Measurements from ENCODE around the gene FOXA2. TPM values are rescaled to one million over a fixed set of nuclear protein-coding genes. Genes with fewer than 3 reads are reported as not detected.

The FOXA2 gene
- total RNA-seq, 2 experiments from 2014 or later: not detected

DNA sequence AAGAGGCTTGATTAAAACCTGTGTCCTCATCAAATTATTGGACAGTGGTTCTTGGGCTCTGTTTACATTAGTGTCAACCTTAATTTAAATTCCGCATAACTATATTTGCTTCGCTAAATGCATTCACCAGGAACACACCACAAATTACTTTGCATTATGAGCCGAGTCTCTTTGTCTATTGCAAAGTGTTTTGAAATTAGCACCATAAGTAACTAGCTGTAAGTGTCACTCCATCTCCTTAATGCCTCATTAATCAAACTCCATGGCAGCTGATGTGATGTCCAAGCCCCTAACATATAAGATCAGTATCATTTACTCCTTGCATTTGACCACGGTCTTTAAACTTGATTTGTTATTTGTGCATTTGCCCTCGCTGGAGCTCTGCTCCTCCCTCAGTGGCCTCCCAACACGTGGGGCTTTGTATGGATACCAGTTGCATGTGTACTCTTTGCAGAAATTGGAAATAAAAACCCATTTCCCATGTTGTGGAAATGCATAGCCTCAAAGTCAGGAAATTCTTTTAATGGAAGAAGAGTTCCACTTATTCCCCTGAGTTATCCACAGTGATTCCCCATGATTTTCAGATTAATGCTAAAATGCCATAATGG is 24.6 kb downstream of the FOXA2 start:
- POLR2A ChIA-PET: no interaction called here
- ATAC-seq: no peak
- TF ChIP-seq, protein P1, sequence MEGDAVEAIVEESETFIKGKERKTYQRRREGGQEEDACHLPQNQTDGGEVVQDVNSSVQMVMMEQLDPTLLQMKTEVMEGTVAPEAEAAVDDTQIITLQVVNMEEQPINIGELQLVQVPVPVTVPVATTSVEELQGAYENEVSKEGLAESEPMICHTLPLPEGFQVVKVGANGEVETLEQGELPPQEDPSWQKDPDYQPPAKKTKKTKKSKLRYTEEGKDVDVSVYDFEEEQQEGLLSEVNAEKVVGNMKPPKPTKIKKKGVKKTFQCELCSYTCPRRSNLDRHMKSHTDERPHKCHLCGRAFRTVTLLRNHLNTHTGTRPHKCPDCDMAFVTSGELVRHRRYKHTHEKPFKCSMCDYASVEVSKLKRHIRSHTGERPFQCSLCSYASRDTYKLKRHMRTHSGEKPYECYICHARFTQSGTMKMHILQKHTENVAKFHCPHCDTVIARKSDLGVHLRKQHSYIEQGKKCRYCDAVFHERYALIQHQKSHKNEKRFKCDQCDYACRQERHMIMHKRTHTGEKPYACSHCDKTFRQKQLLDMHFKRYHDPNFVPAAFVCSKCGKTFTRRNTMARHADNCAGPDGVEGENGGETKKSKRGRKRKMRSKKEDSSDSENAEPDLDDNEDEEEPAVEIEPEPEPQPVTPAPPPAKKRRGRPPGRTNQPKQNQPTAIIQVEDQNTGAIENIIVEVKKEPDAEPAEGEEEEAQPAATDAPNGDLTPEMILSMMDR (IDR thresholded peaks at IDR 0.05): no peak
- Mint-ChIP-seq H3K4me3 (no peak overlapping the region), H3K27me3 (peaks cover 57% of the 10 kb centered on the region), H3K36me3 (ENCODE audit: low read depth) (no peaks in the 10 kb centered on the region), H3K9me3 (no peaks in the 10 kb centered on the region), H3K4me1 (ENCODE audit: low read depth) (no peaks in the 10 kb centered on the region), H3K27ac (no peak overlapping the region)
- DNase-seq: no peak
- CTCF ChIA-PET: interaction anchor here (1.5 kb wide), 1 partner anchor 27 kb away, joined by 5 read pairs; no protein-coding TSS in a partner anchor
- intact Hi-C loops (cut with micrococcal nuclease): no loop called here

DNA sequence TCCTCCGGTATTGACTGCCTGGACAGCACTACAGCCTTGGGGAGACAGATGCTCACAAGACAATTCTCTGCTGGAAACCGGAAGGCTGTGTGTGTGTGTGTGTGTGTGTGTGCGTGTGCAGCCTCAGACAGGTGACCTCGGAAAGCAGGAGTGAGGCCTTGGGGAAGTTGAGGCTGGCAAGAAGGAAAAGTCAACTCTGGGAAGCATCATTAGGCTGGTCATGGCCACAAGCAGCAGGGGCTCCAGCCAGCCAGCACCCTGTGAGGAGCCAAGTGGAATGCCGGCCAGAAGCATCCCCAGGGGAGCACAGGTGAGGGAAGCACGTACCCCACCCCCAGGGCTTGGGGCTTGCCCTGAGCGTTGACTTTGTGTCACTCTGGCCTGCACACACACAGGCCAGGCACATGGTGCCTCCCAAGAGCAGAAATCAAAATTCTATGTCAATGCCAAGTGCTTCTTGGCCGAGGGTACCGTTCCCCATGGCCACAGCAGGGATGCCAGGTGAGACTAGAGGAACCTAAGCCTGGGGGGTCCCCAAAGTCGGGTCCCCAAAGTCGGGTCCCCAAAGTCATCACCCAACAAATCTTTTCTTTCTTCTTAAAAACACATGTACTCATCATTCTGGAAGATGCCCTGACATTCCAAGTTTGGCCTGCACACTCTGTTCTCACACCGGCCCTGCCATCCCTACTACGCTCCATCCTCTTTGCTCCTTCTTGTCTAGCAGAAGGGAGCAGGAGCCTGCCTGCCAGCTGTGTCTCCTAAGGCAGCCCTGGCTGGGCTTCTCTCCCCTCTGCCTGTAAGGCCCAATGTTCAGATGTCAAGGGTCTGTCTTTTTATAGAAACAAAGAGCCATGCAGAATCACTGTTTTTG is 26.7 kb downstream of the FOXA2 start:
- no peak for ATAC-seq
- DNase-seq: no peak
- ChIA-PET CTCF (interaction anchor here (1.5 kb wide), 1 partner anchor 29 kb away, joined by 5 read pairs; no protein-coding TSS in a partner anchor), POLR2A (no interaction called here)
- intact Hi-C loops (cut with micrococcal nuclease): no loop called here
- Mint-ChIP-seq H3K4me1 (ENCODE audit: low read depth) (no peaks in the 10 kb centered on the region), H3K27me3 (peaks cover 43% of the 10 kb centered on the region), H3K4me3 (no peak overlapping the region), H3K9me3 (peaks cover 2% of the 10 kb centered on the region), H3K27ac (no peak overlapping the region), H3K36me3 (ENCODE audit: low read depth) (no peaks in the 10 kb centered on the region)
- TF ChIP-seq, protein P1 (IDR thresholded peaks at IDR 0.05): no peak

DNA sequence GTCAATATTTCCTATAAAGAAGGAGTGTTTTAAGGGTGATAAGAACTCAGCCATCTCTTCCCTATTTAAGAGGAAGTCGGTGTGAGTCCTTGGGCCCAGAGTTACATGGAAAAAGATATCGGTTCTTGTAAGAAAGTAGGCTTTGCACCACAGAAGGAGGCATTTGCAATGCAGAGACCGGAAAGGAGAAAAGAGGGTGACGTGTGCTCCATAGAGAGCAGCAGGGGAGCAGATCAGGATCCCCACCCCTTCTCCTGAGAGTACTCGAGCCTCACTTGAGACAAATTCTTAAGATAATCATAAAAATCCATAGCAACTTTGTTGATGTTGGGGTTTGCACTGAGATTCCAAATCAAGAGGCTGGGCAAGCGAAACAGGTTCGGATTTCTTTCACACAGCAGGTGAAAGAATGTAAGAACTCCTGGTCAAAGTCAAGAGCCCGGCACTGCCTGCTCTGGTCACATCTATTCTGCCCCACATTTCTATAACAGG is 27.8 kb downstream of the FOXA2 start:
- Mint-ChIP-seq H3K27me3 (peaks cover 33% of the 10 kb centered on the region), H3K9me3 (peaks cover 2% of the 10 kb centered on the region), H3K27ac (no peak overlapping the region), H3K36me3 (ENCODE audit: low read depth) (no peaks in the 10 kb centered on the region), H3K4me1 (ENCODE audit: low read depth) (no peaks in the 10 kb centered on the region), H3K4me3 (no peak overlapping the region)
- ChIA-PET CTCF (no interaction called here), POLR2A (no interaction called here)
- ATAC-seq (no peak), DNase-seq (no peak)
- TF ChIP-seq, protein P1 (IDR thresholded peaks at IDR 0.05): no peak
- intact Hi-C loops (cut with micrococcal nuclease): no loop called here

DNA sequence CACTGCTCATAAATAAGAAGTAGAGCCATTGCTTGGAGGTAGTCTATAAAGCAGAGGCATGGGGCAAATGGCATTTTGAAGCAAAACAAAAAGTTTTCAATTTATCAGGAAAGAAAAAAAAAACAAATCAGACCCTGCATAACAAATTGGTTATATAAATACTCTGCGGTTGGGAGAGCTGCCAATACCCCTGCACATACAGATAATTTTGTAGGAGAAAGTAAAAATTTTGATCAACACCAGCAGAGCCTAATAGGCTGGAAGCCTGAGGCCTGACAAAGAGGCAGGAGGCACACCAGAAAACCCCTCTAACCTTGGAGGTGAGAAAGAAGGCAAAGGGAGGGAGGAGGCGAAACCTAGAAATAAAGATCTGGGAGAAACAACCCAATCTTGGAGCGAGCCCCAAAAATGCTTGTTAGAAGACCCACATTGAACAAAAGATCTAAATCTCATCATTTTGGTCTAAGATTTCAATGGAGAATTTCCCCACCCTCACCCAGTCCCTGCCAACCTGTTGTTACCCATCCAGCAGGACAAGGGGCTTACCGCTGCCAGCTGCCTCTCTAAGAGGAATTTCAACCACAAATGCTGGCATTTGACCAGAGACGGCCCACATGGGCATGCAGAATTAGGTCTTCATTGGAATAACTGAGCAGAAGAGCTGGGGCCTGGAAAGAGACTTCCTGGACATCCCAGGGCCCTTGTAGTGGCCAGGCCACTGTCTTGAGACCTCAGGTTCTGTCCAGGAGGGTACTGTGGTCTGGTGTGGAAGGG is 28.4 kb downstream of the FOXA2 start:
- Mint-ChIP-seq H3K27ac (no peak overlapping the region), H3K4me3 (no peak overlapping the region), H3K9me3 (peaks cover 2% of the 10 kb centered on the region), H3K27me3 (peaks cover 29% of the 10 kb centered on the region), H3K4me1 (ENCODE audit: low read depth) (no peaks in the 10 kb centered on the region), H3K36me3 (ENCODE audit: low read depth) (no peaks in the 10 kb centered on the region)
- TF ChIP-seq, protein P1 (IDR thresholded peaks at IDR 0.05): no peak
- ChIA-PET POLR2A (no interaction called here), CTCF (no interaction called here)
- no peak for DNase-seq
- no peak for ATAC-seq
- intact Hi-C loops (cut with micrococcal nuclease): no loop called here

Measured in activated CD8-positive, alpha-beta T cell treated with anti-CD3 and anti-CD28 coated beads for 36 hours (primary cell).